ENCODE results near the gene GALK1.

GRCh38 chr17:75743625-75744206 lies 21.3 kb downstream of the GALK1 start:
- no peak for TF ChIP-seq POLR2A (IDR thresholded peaks at IDR 0.05)
- TF ChIP-seq, protein P1, sequence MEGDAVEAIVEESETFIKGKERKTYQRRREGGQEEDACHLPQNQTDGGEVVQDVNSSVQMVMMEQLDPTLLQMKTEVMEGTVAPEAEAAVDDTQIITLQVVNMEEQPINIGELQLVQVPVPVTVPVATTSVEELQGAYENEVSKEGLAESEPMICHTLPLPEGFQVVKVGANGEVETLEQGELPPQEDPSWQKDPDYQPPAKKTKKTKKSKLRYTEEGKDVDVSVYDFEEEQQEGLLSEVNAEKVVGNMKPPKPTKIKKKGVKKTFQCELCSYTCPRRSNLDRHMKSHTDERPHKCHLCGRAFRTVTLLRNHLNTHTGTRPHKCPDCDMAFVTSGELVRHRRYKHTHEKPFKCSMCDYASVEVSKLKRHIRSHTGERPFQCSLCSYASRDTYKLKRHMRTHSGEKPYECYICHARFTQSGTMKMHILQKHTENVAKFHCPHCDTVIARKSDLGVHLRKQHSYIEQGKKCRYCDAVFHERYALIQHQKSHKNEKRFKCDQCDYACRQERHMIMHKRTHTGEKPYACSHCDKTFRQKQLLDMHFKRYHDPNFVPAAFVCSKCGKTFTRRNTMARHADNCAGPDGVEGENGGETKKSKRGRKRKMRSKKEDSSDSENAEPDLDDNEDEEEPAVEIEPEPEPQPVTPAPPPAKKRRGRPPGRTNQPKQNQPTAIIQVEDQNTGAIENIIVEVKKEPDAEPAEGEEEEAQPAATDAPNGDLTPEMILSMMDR (IDR thresholded peaks at IDR 0.05), result no peak

Measured in Peyer's patch (tissue), 4 donors.